ELR (cell line): ENCODE results near the gene NEO1.
A peak's percentile ranks its signal among the peaks of the same experiment; 100 is the strongest.
"Not testable (repeated sequence)": the region's sequence is repeated elsewhere in the genome, so short reads cannot be mapped to it uniquely, and the experiment has no call there.

Experiments used
- DNase-seq: peaks from one replicate; pipeline ENCODE4 v3.0.0-alpha.2; 2015; ENCODE audit warnings: low read depth

Gene NEO1

GRCh38 chr15:73221450-73221849, 169.2 kb downstream of the NEO1 start:
- DNase-seq, result not testable (repeated sequence)

GRCh38 chr15:73225358-73226015, 173.2 kb downstream of the NEO1 start:
- DNase-seq, result no peak

- DNase-seq, result no peak
Measured at GRCh38 chr15:73226093-73226814, 174.0 kb downstream of the NEO1 start.

GRCh38 chr15:73227433-73228056, 175.3 kb downstream of the NEO1 start:
- DNase-seq, result no peak

- no peak for DNase-seq
Measured at GRCh38 chr15:73228128-73228646, 175.9 kb downstream of the NEO1 start.

GRCh38 chr15:73231661-73232419, 179.6 kb downstream of the NEO1 start:
- no peak for DNase-seq

- DNase-seq, result no peak
Measured at GRCh38 chr15:73232776-73233175, 180.5 kb downstream of the NEO1 start.

- DNase-seq, result peak; percentile 5
Measured at GRCh38 chr15:73233623-73234022, 181.4 kb downstream of the NEO1 start.

GRCh38 chr15:73237910-73238309, 185.6 kb downstream of the NEO1 start:
- no peak for DNase-seq

GRCh38 chr15:73239564-73240215, 187.4 kb downstream of the NEO1 start:
- DNase-seq, result peak; percentile 12

GRCh38 chr15:73240866-73241499, 188.7 kb downstream of the NEO1 start:
- DNase-seq, result peak; percentile 63

GRCh38 chr15:73244333-73244732, 192.1 kb downstream of the NEO1 start:
- DNase-seq, result peak; percentile 15

GRCh38 chr15:73246439-73246838, 194.2 kb downstream of the NEO1 start:
- no peak for DNase-seq

- no peak for DNase-seq
Measured at GRCh38 chr15:73246898-73247297, 194.6 kb downstream of the NEO1 start.

- no peak for DNase-seq
Measured at GRCh38 chr15:73247331-73247730, 195.1 kb downstream of the NEO1 start.

GRCh38 chr15:73249499-73249898, 197.2 kb downstream of the NEO1 start:
- DNase-seq, result peak; percentile 8

- DNase-seq, result no peak
Measured at GRCh38 chr15:73254598-73254997, 202.3 kb downstream of the NEO1 start.

- DNase-seq, result no peak
Measured at GRCh38 chr15:73258271-73259108, 206.2 kb downstream of the NEO1 start.

- DNase-seq, result no peak
Measured at GRCh38 chr15:73264881-73265280, 212.6 kb downstream of the NEO1 start.

GRCh38 chr15:73265536-73266153, 213.4 kb downstream of the NEO1 start:
- peak; percentile 59 for DNase-seq
